ENCODE results near the gene IRF4. TPM values are rescaled to one million over a fixed set of nuclear protein-coding genes. Genes with fewer than 3 reads are reported as not detected.

IRF4 gene
- under 0.01 TPM in 1 of 2 replicates, not detected in the other for total RNA-seq

GRCh38 chr6:391559-392440 is at the start of gene IRF4:
TSS of gene IRF4 (plus strand) at chr6:391752. CDS start at chr6:393153, 1,401 bp downstream.

Other genes starting within 250 kb of the IRF4 start
- gene DUSP22, start 99.3 kb upstream of the IRF4 start, total RNA-seq: 25.9 and 38.8 TPM in 2 replicates

Data from thoracic aorta endothelial cell (primary cell).